Right cardiac atrium (tissue), 5 donors: ENCODE measurements around the gene FARP1. TPM values are rescaled to one million over a fixed set of nuclear protein-coding genes. Genes with fewer than 3 reads are reported as not detected.

Experiments used
- ATAC-seq, 2 donors: fragments of 200-7000 bp; cut with Tn5 transposase; one replicate each; pipeline versions ENCODE4 v1.8.0 to v1.9.1; 2020; ENCODE audit warnings: moderate library complexity in 2 of 2, mild to moderate bottlenecking in 1 of 2
- DNase-seq, 3 donors: peaks; one replicate each; pipeline ENCODE4 v3.0.0-alpha.2; 2020
- H3K27ac ChIP-seq: one replicate; pipeline ENCODE4 v1.5.1; 2013; ENCODE audit warnings: mild to moderate bottlenecking, low read length, control low read depth, moderate library complexity
- H3K27me3 ChIP-seq: one replicate; pipeline ENCODE4 v1.6.1; 2013; ENCODE audit not compliant: control insufficient read depth, insufficient read depth
- H3K4me1 ChIP-seq: one replicate; pipeline ENCODE4 v1.6.1; 2013; ENCODE audit warnings: low read length; ENCODE audit not compliant: control insufficient read depth, insufficient read depth
- H3K4me3 ChIP-seq: one replicate; pipeline ENCODE4 v1.5.1; 2013; ENCODE audit warnings: low read length, control low read depth
- H3K9me3 ChIP-seq: one replicate; pipeline ENCODE4 v1.6.1; 2013; ENCODE audit warnings: low read length; ENCODE audit not compliant: control insufficient read depth
- WGBS: extraction: QIAGEN DNeasy Blood & Tissue Kit; methylation state at CpG from one replicate; pipeline ENCODE4 v1.1.7; 2013; 5-methylcytosine and 5-hydroxymethylcytosine counted together
- intact Hi-C, 4 donors: fragments of 100-400 bp; cut with DNase I; formaldehyde crosslinking; loops; one replicate each; pipeline versions ENCODE4 v1.11.0 to v1.14.0; 2022 to 2023
- polyA plus RNA-seq: library from polyadenylated mRNA; stranded (reverse); fragments of 200-250 nt; gene quantifications from one replicate; pipeline ENCODE4 v1.2.3, GENCODE V29; 2013
- total RNA-seq, 4 donors: library from RNA; stranded (reverse); fragmentation: NEBNext Ultra II Directional; extraction: Animal tissue kit (Norgen Biotek cat#: 25700); gene quantifications; one replicate each; pipeline ENCODE4 v1.2.1, GENCODE V29; 2021
- donor health status: healthy with polysubstance abuse.
- donor health status: DM: no; HTN: yes; CAD: no.
- donor health status: DM: no; HTN: no; CAD: no.
- donor health status: DM: no; HTN: yes; CAD: no; lungs with severe emphysema.
- donor health status: DM: yes; HTN: yes; CAD: no.

Gene FARP1
- total and polyA plus RNA-seq, 5 donors = 8.3 to 27.6 (median 22.7) TPM

DNA sequence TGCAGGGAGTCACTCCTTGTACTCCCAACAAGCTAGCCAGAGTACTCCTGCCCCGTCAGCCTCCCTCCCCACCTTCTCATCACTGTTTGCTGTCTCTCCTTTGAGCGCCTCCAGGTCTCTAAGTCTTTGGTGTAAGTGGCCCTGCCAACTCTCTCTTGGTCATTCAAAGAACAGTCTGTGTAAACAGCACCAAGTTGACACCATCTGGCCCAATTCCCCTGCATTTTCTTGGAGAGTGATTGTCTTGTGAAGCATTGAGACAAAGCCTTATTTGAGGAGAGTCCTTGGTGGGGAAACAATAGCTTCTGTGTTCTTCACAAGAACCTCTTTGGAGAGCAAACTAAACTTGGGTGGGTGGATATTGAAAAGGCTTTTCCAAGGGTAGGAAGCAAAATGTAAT is 148.8 kb downstream of the FARP1 start:
- no peak for DNase-seq
- Histone ChIP-seq H3K4me3 (no peak overlapping the region), H3K27me3 (no peaks in the 10 kb centered on the region), H3K9me3 (no peaks in the 10 kb centered on the region), H3K27ac (no peak overlapping the region), H3K4me1 (no peaks in the 10 kb centered on the region)
- intact Hi-C loops = no loop called here
- 66% methylated on average over 2 of the region's 2 CpGs for WGBS
- ATAC-seq = no peak

DNA sequence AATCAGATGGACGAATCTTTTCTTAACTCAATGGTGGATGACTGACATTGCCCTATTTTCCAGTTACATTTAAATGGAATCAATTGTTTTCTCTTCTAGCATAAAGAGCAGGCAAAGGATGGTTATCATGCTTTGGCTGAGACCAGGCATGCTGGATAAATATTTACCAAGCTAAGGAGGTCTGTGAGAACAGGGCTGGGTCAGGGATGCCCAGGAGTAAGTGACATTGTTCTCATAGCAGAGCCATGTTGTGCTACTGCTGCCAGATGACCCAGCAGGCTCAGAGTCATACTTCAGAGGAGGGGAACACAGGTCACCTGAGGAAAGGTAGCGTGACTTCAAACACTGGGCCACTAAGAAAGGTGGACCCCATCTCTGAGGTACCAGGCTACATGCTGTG is 150.2 kb downstream of the FARP1 start:
- no peak for ATAC-seq
- DNase-seq = no peak
- intact Hi-C loops = no loop called here
- 95% methylated on average over 2 of the region's 2 CpGs for WGBS
- Histone ChIP-seq H3K4me3 (no peak overlapping the region), H3K27me3 (no peaks in the 10 kb centered on the region), H3K27ac (no peak overlapping the region), H3K9me3 (no peaks in the 10 kb centered on the region), H3K4me1 (no peaks in the 10 kb centered on the region)

DNA sequence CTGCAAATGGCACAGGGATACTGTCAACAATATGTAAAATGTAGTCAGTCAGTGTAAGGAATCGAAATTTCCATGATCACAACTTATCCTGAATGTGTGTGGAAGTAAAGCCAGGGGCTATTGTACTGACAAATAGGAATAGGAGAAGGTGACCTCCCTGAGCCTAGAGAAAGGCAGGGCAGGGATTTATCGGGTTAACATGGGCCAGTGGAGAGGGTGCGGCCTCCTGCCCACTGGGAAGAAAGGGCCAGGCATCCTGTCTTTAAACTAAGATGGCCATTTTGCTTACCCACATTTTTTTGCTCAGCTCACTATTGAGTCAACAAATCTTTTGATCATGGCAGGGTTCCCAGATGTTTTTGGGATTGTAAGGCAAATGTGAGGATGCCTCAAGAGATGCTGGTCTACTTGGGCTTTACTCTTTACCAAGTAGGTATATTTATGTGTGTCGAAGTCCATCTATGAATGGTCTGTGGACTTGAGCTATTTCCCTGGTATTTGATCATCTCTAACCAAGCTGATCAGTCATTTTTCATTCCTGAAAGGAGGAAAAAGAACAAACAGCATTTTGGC is 150.8 kb downstream of the FARP1 start:
- WGBS = 92% methylated on average over 4 of the region's 4 CpGs
- ATAC-seq = no peak

DNA sequence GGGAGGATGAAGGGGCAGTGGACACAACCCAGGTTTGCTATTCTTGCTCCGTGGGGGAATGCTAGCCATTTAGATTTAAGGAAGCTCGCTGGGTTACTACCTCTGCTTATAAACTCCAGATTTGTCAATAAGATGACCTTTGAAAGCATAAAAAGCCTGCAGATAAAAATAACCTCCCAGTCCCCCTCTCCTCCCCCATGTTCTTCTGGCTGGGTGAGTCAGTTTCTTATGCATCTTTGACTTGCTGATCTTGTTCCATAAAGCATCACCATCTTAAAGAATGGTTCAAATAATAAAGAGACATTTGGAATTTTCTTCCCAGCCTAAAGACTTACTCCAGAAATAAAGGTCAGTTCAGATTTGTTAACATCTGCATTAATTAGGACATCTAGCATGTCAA is 152.5 kb downstream of the FARP1 start:
- DNase-seq (no peak), ATAC-seq (no peak)
- H3K27ac ChIP-seq = no peak overlapping the region
- no peak overlapping the region for H3K4me3 ChIP-seq
- H3K27me3 ChIP-seq = no peaks in the 10 kb centered on the region
- H3K4me1 ChIP-seq = no peaks in the 10 kb centered on the region
- 79% methylated on average over 2 of the region's 2 CpGs for WGBS
- intact Hi-C loops = no loop called here
- H3K9me3 ChIP-seq = no peaks in the 10 kb centered on the region

More for the DNA sequence above, 150.8 kb downstream of the FARP1 start:
- no peaks in the 10 kb centered on the region for H3K4me1 ChIP-seq
- no peaks in the 10 kb centered on the region for H3K27me3 ChIP-seq
- DNase-seq = no peak
- no peak overlapping the region for H3K27ac ChIP-seq
- H3K4me3 ChIP-seq = no peak overlapping the region
- no peaks in the 10 kb centered on the region for H3K9me3 ChIP-seq
- intact Hi-C loops = no loop called here

DNA sequence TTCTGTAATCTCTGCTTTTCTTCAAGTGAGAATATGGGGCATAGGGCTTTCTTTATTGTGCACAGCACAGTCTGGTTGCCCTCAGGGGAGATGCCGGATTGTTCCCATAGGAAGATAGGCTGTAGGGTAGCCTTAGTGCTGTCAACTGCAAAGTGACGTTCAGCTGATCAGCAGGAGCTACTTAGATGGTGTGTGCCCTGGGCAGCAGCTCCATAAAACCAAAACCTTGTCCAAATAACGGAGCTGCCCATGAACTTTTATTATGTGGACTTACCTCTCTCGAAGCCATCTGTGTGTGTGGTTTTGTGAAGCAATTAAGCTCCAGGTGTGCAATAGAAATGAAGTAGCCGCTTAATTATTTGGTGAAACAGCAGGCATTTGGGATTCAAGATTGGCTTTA is 154.2 kb downstream of the FARP1 start:
- intact Hi-C loops = no loop called here
- no peak for ATAC-seq
- 93% methylated on average over 5 of the region's 5 CpGs for WGBS
- no peak overlapping the region for H3K4me3 ChIP-seq
- no peaks in the 10 kb centered on the region for H3K4me1 ChIP-seq
- DNase-seq = no peak
- H3K27me3 ChIP-seq = no peaks in the 10 kb centered on the region
- H3K27ac ChIP-seq = no peak overlapping the region
- H3K9me3 ChIP-seq = no peaks in the 10 kb centered on the region

DNA sequence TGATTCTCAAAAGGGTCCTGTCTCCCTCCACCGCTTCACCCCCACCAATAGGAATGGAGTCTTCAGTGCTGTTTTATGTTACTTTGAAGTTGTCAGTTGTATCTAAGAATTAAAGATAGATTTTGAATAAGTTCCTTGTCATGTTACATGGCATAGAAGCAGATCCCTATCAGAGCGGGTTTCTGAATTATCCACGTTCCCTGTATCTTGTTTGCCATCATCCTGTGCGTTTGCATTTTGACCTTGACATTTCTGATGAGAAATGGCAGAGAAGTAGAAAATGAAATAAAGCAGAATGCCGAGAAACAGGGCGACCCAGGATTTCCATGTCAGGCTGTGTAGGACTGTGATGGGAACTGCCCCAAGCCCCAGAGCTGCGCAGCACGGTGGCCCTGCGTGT is 154.9 kb downstream of the FARP1 start:
- H3K27me3 ChIP-seq = no peaks in the 10 kb centered on the region
- no peaks in the 10 kb centered on the region for H3K4me1 ChIP-seq
- no peak for ATAC-seq
- 97% methylated on average over 9 of the region's 9 CpGs for WGBS
- no peak overlapping the region for H3K27ac ChIP-seq
- DNase-seq = no peak
- H3K4me3 ChIP-seq = no peak overlapping the region
- no peaks in the 10 kb centered on the region for H3K9me3 ChIP-seq
- intact Hi-C loops = no loop called here

DNA sequence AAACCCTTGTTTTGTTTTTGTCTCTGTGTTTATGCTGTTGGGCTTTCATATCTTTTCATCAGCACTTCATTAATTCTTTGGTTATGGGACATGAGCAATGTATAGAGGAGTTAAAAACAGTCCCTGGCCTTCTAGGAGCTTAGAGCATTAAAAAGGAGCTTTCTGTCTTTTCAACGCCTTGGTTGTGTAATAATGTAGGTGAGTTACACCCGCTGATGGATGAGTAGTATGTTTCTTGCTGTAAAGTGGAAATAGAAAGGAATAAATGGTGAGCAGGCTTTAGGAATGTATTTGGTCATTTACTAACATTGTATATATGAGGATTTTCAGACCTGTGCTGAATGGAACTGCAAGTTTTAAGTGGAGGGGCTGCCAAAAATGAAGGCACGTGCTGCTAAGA is 155.7 kb downstream of the FARP1 start:
- Histone ChIP-seq H3K27ac (no peak overlapping the region), H3K9me3 (no peaks in the 10 kb centered on the region), H3K4me1 (no peaks in the 10 kb centered on the region), H3K27me3 (no peaks in the 10 kb centered on the region), H3K4me3 (no peak overlapping the region)
- ATAC-seq (no peak), DNase-seq (no peak)
- intact Hi-C loops = no loop called here
- 72% methylated on average over 3 of the region's 3 CpGs for WGBS

DNA sequence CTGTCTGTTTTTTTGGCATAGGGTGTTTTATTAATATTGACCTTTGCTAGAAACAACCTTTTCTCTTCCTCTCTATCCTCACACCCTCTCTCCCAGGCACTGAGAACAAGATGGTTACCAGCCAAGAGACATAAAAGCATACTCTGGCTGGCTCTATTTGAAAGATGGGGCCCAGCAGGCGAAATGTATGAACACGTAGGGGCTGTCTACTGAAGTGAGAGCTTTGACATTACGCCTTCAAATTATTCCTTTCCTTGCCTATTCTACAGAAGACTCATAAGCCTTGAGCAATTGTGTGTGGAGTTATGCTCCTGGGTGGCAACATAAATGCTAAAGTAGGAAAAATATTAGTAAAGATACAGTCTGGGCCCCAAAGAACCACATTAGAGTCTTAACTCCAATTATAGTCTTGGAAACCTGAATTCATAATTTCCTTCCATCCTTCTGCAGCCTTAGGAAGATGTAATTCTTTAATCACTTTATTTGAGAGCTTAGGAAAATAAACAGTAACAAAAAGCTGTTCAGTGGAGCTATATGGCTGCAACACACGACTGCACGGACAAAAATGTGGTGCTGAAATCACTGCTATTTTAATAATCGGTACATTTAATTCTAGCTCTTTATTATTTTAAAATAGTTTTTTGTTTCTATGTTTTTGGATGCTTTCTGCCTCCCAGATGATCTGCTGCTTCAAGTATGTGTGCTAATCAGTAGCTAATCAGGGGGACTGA is 156.5 kb downstream of the FARP1 start:
- Histone ChIP-seq H3K4me1 (no peaks in the 10 kb centered on the region), H3K27me3 (no peaks in the 10 kb centered on the region), H3K27ac (no peak overlapping the region), H3K9me3 (no peaks in the 10 kb centered on the region), H3K4me3 (no peak overlapping the region)
- intact Hi-C loops = no loop called here
- DNase-seq (no peak), ATAC-seq (no peak)
- WGBS = 69% methylated on average over 6 of the region's 6 CpGs

DNA sequence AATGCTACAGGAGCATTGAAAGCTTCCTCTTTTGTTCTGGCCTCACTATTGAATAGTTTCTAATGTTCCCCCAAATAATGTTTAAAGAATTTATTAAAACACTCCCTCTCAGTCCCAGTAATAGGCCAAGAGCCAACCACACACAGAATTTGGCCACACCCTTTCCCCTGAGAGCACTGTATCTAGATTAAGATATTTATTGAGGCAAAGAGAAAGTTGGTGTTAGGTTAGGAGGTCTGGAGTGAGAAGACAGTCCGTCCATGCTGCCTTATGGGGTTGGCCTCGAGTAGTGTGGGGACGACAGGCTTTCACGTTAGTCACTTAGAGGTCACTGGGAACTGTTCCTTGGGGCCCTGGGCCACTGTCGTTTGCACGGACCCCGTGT is 157.1 kb downstream of the FARP1 start:
- no peak overlapping the region for H3K4me3 ChIP-seq
- no peaks in the 10 kb centered on the region for H3K9me3 ChIP-seq
- DNase-seq (no peak), ATAC-seq (peak; percentile 47 to 51)
- H3K27ac ChIP-seq = no peak overlapping the region
- H3K4me1 ChIP-seq = no peaks in the 10 kb centered on the region
- WGBS = 56% methylated on average over 7 of the region's 7 CpGs
- no peaks in the 10 kb centered on the region for H3K27me3 ChIP-seq
- intact Hi-C loops = no loop called here

DNA sequence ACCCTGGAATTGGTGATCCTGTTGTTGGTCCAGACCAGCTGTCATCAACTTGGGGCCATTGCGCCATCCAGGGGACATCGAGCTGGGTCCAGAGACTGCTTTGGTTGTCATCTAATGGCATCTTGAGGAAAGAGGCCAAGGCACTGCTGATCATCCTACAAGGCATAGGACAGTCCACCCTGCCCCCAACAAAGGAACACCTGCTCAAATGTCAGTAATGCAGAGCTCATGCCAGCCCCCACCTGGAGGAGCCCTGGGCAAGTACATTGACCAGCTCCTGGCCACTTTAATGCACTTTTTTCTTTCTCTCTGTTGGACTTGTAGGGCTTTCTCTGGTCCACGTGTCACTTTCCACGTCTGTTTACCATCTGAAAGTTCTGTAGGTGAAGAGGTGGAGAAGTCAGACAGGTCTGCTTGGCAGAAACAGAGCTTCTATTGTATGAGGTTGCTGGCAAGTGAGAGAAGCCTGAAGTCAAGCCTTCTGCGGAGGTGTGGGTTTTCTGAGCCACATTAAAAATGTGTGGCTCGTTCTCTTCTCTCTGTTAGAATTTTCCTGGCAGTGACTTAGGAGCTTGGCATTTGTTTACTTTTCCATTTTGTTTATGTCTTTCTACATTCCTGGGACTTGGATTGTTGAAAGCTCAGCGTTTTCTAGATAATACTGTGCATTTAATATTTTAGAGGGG is 158.2 kb downstream of the FARP1 start:
- Histone ChIP-seq H3K4me1 (no peaks in the 10 kb centered on the region), H3K4me3 (no peak overlapping the region), H3K27me3 (no peaks in the 10 kb centered on the region), H3K27ac (no peak overlapping the region), H3K9me3 (no peaks in the 10 kb centered on the region)
- DNase-seq (no peak), ATAC-seq (peak in 1 of 2 donors; percentile 52)
- intact Hi-C loops = no loop called here
- WGBS = 64% methylated on average over 7 of the region's 7 CpGs

DNA sequence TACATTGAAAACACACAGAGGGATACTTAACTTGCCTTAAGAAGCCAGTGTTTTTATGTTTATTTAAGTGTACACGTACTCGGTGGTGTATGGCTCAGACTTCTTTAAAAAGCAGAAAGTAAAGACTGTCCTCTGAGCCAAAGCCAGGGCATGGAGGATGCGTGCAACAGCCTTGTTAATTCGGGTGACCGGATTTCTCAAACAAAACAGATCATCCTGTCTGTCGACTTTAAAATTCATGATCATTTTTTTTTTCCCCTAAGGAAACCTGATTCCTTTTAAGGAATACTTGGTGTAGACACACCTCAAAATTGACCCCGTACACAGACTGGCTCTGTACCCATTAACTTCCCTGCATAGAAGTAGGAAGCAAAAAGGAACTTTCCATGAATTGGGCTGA is 158.8 kb downstream of the FARP1 start:
- Histone ChIP-seq H3K27ac (no peak overlapping the region), H3K9me3 (no peaks in the 10 kb centered on the region), H3K4me3 (no peak overlapping the region), H3K27me3 (no peaks in the 10 kb centered on the region), H3K4me1 (no peaks in the 10 kb centered on the region)
- no peak for ATAC-seq
- 76% methylated on average over 7 of the region's 7 CpGs for WGBS
- DNase-seq = no peak
- intact Hi-C loops = no loop called here
